H1 (cell line): Measurements from ENCODE around the gene C6orf136. TPM values are rescaled to one million over a fixed set of nuclear protein-coding genes. Genes with fewer than 3 reads are reported as not detected.
A peak's percentile ranks its signal among the peaks of the same experiment; 100 is the strongest.

Experiments
- ATF3 ChIP-seq: IDR thresholded peaks from 2 replicates; pipeline ENCODE4 v1.6.1; 2011; ENCODE audit warnings: low read depth, mild to moderate bottlenecking, low read length; ENCODE audit not compliant: insufficient read depth
- CEBPB ChIP-seq: IDR thresholded peaks from 2 replicates; pipeline ENCODE4 v1.6.1; 2012; ENCODE audit warnings: low read depth, low read length
- CTBP2 ChIP-seq: IDR thresholded peaks from 2 replicates; pipeline ENCODE4 v1.7.0; 2011; ENCODE audit warnings: borderline replicate concordance, mild to moderate bottlenecking, moderate library complexity, mixed read lengths, low read length; ENCODE audit not compliant: insufficient read depth, insufficient read length
- SIX5 ChIP-seq: IDR thresholded peaks from 2 replicates; pipeline ENCODE4 v1.6.1; 2011; ENCODE audit warnings: mild to moderate bottlenecking, low read depth, low read length
- TAF7 ChIP-seq: optimal IDR thresholded peaks from 2 replicates; pipeline ENCODE3; 2011; ENCODE audit warnings: low read depth, mild to moderate bottlenecking, inconsistent platforms, low read length, moderate library complexity, borderline replicate concordance
- polyA plus RNA-seq, 7 experiments: library from polyadenylated mRNA; depleted of rRNA in 3 of 7; stranded (reverse) in 5 of 7; unstranded in 2 of 7; fragments of >200 nt in 5 of 7; fragments of 200-250 nt in 2 of 7; gene quantifications; 1 replicate in 5 of 7; 2 replicates in 1 of 7; 4 replicates in 1 of 7; pipeline versions ENCODE4 v1.2.1 to v1.2.3, GENCODE V29; 2011 to 2013; ENCODE audit warnings: missing spikeins in 2 of 7, mixed read lengths in 2 of 7
- total RNA-seq: library from RNA; stranded (reverse); fragmentation: NEBNext Ultra II Directional; extraction: Animal tissue kit (Norgen Biotek cat#: 25700); gene quantifications from 2 replicates; pipeline ENCODE4 v1.2.1, GENCODE V29; 2021

C6orf136 gene
- total and polyA plus RNA-seq, 2 of the 8 experiments (the other 6 are each of a cell fraction or from before 2014, with no cell fraction given) = 20.8 to 23.1 TPM

GRCh38 chr6:30646450-30647241 is at the start of gene C6orf136 (continued):
- TF ChIP-seq CTBP2 (no peak), ATF3 (no peak), SIX5 (no peak), TAF7 (peak; percentile 39), CEBPB (peak; percentile 72; the same call in 1 of the 2 replicates)
